Lower leg skin (tissue), 4 donors: ENCODE measurements around the gene PEA15. TPM values are rescaled to one million over a fixed set of nuclear protein-coding genes. Genes with fewer than 3 reads are reported as not detected.

Source experiments
- DNase-seq, 2 donors: peaks; one replicate each; pipeline ENCODE4 v3.0.0-alpha.2; 2019; ENCODE audit warnings: low spot score in 2 of 2
- H3K4me3 ChIP-seq: fragments of 200-600 bp; sonication (generic); 2 replicates; pipeline ENCODE4 v1.5.1; 2017; ENCODE audit warnings: mild to moderate bottlenecking, low read depth; ENCODE audit not compliant: poor library complexity, severe bottlenecking
- CTCF ChIP-seq, 3 donors: fragments of 450-650 bp; IDR thresholded peaks; one replicate each; pipeline ENCODE4 v1.5.1; 2016; ENCODE audit warnings: antibody characterized with exemption in 3 of 3, mild to moderate bottlenecking in 3 of 3, moderate library complexity in 2 of 3
- POLR2A ChIP-seq, 2 donors: fragments of 450-650 bp; IDR thresholded peaks; one replicate each; pipeline ENCODE4 v1.6.1; 2016 to 2017; ENCODE audit warnings: antibody characterized with exemption in 2 of 2, mild to moderate bottlenecking in 1 of 2, moderate library complexity in 1 of 2
- WGBS, 2 donors: methylation state at CpG; one replicate each; pipeline ENCODE4 v1.1.5; 2018; 5-methylcytosine and 5-hydroxymethylcytosine counted together
- intact Hi-C: fragments of 100-400 bp; cut with DNase I; formaldehyde crosslinking; loops from one replicate; pipeline ENCODE4 v1.15.0; 2023; ENCODE audit warnings: low total_unique reads
- total RNA-seq, 4 donors: library from RNA; depleted of rRNA; stranded (reverse); fragments of >200 nt; gene quantifications; one replicate each; pipeline ENCODE4 v1.1.0, GENCODE V29; 2016

The PEA15 gene
- total RNA-seq, 4 donors from 2014 or later = 50.7 to 76.6 (median 60.1) TPM

- TF ChIP-seq CTCF (IDR thresholded peaks at IDR 0.05) (no peak), POLR2A (IDR thresholded peaks at IDR 0.05) (no peak)
- DNase-seq = no peak
- no peak overlapping the region for H3K4me3 ChIP-seq
- intact Hi-C loops = loop anchor here (5.0 kb wide), 2 partner anchors 59 to 144 kb away; partner anchors contain the start of gene CASQ1
Measured at GRCh38 chr1:160251011-160251410, 45.8 kb downstream of the PEA15 start.

- peak in 1 of 2 donors; percentile 53 for DNase-seq
Measured at GRCh38 chr1:160251687-160252526, 46.7 kb downstream of the PEA15 start.

GRCh38 chr1:160255781-160256300 lies 50.7 kb downstream of the PEA15 start:
- H3K4me3 ChIP-seq = no peak overlapping the region
- intact Hi-C loops = no loop called here
- TF ChIP-seq CTCF (IDR thresholded peaks at IDR 0.05) = no peak
- TF ChIP-seq POLR2A (IDR thresholded peaks at IDR 0.05) = no peak
- DNase-seq = no peak
- 82 to 93% methylated on average over 4 of the region's 4 CpGs for WGBS, 2 donors

More at GRCh38 chr1:160251687-160252526, 46.7 kb downstream of the PEA15 start:
- WGBS, 2 donors = 71 to 77% methylated on average over 5 of the region's 5 CpGs
- no peak overlapping the region for H3K4me3 ChIP-seq
- TF ChIP-seq CTCF (IDR thresholded peaks at IDR 0.05) (peak in 1 of 3 donors; percentile 35), POLR2A (IDR thresholded peaks at IDR 0.05) (no peak)
- intact Hi-C loops = loop anchor here (5.0 kb wide), 2 partner anchors 60 to 145 kb away; partner anchors contain the start of gene CASQ1

- WGBS, 2 donors = 28 to 32% methylated on average over 3 of the region's 3 CpGs
- intact Hi-C loops = no loop called here
Measured at GRCh38 chr1:160256396-160257046, 51.3 kb downstream of the PEA15 start.

More at GRCh38 chr1:160256396-160257046, 51.3 kb downstream of the PEA15 start:
- no peak for DNase-seq
- no peak overlapping the region for H3K4me3 ChIP-seq
- no peak for TF ChIP-seq POLR2A (IDR thresholded peaks at IDR 0.05)
- TF ChIP-seq CTCF (IDR thresholded peaks at IDR 0.05) = no peak
